ENCODE measurements around the gene SHISAL1.
A peak's percentile ranks its signal among the peaks of the same experiment; 100 is the strongest.

Gene SHISAL1

GRCh38 chr22:44276041-44276440 lies 36.7 kb downstream of the SHISAL1 start:
- DNase-seq, result no peak

- DNase-seq, result no peak
Observed at GRCh38 chr22:44275631-44275995, 37.1 kb downstream of the SHISAL1 start.

- no peak for DNase-seq
Observed at GRCh38 chr22:44274918-44275630, 37.7 kb downstream of the SHISAL1 start.

- DNase-seq, result no peak
Observed at GRCh38 chr22:44273175-44273574, 39.6 kb downstream of the SHISAL1 start.

- no peak for DNase-seq
Observed at GRCh38 chr22:44272401-44272771, 40.4 kb downstream of the SHISAL1 start.

- DNase-seq, result no peak
Observed at GRCh38 chr22:44271732-44272400, 40.9 kb downstream of the SHISAL1 start.

- DNase-seq, result no peak
Observed at GRCh38 chr22:44271010-44271500, 41.7 kb downstream of the SHISAL1 start.

GRCh38 chr22:44270556-44270880 lies 42.2 kb downstream of the SHISAL1 start:
- DNase-seq, result no peak

- no peak for DNase-seq
Observed at GRCh38 chr22:44269757-44270555, 42.8 kb downstream of the SHISAL1 start.

- DNase-seq, result no peak
Observed at GRCh38 chr22:44269117-44269498, 43.6 kb downstream of the SHISAL1 start.

- no peak for DNase-seq
Observed at GRCh38 chr22:44268431-44269116, 44.2 kb downstream of the SHISAL1 start.

- no peak for DNase-seq
Observed at GRCh38 chr22:44267856-44268255, 44.9 kb downstream of the SHISAL1 start.

- no peak for DNase-seq
Observed at GRCh38 chr22:44266796-44267760, 45.7 kb downstream of the SHISAL1 start.

- DNase-seq, result no peak
Observed at GRCh38 chr22:44263547-44263946, 49.2 kb downstream of the SHISAL1 start.

- DNase-seq, result no peak
Observed at GRCh38 chr22:44261861-44262595, 50.7 kb downstream of the SHISAL1 start.

GRCh38 chr22:44261164-44261860 lies 51.4 kb downstream of the SHISAL1 start:
- DNase-seq, result no peak

- peak in 1 of 2 donors; percentile 1 for DNase-seq
Observed at GRCh38 chr22:44260216-44261035, 52.3 kb downstream of the SHISAL1 start.

GRCh38 chr22:44259366-44260215 lies 53.2 kb downstream of the SHISAL1 start:
- DNase-seq, result peak in 1 of 2 donors; percentile 9

All from stimulated activated CD4-positive, alpha-beta T cell treated with anti-CD3 and anti-CD28 coated beads, Interleukin-2, amount 100 ng/mL, for 24 hours (primary cell).